ENCODE data around the gene TRPC4AP.
"Not testable (repeated sequence)": the region's sequence is repeated elsewhere in the genome, so short reads cannot be mapped to it uniquely, and the experiment has no call there.

TRPC4AP gene, protein sequence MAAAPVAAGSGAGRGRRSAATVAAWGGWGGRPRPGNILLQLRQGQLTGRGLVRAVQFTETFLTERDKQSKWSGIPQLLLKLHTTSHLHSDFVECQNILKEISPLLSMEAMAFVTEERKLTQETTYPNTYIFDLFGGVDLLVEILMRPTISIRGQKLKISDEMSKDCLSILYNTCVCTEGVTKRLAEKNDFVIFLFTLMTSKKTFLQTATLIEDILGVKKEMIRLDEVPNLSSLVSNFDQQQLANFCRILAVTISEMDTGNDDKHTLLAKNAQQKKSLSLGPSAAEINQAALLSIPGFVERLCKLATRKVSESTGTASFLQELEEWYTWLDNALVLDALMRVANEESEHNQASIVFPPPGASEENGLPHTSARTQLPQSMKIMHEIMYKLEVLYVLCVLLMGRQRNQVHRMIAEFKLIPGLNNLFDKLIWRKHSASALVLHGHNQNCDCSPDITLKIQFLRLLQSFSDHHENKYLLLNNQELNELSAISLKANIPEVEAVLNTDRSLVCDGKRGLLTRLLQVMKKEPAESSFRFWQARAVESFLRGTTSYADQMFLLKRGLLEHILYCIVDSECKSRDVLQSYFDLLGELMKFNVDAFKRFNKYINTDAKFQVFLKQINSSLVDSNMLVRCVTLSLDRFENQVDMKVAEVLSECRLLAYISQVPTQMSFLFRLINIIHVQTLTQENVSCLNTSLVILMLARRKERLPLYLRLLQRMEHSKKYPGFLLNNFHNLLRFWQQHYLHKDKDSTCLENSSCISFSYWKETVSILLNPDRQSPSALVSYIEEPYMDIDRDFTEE

DNA sequence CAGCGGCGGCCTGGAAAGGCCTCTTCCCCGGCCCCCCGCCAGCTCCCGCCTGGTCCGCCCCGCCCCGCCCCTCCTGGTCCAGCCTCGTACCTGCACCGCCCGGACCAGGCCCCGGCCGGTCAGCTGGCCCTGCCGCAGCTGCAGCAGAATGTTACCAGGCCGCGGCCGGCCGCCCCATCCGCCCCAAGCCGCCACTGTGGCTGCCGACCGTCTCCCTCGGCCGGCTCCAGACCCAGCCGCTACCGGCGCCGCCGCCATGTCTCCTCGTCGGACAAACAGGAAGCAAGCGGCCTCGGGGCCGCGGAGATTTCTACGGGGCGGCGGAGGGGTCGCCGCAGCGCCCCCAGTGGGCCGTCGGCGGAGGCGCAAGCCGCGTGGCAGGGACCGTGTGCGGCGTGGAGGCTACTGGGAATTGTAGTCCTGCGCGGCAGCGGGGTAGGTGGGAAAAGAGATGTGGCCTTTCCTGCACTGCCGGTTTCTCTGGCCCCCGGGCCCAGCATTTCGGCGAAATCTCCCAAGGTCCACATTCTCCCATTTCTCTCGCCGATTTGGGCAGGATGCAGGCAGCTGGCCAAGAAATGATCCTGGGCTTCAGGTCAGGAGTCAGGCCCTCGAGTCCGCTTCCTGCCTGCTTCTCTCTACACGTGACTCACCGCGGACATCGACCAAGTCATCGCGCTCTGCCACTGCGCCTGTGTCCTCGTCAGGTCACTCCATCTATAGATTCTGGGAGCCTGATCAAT, at the start of gene TRPC4AP:
TRPC4AP (minus strand) TSS at position 284 of the 743 bp plus-strand sequence; CDS start at position 258, 26 bp downstream.
- peak; percentile 75 for DNase-seq (ENCODE audit: low read depth)

- DNase-seq (ENCODE audit: low read depth): no peak
Measured at GRCh38 chr20:35135867-35136586, 43.4 kb upstream of the TRPC4AP start.

DNA sequence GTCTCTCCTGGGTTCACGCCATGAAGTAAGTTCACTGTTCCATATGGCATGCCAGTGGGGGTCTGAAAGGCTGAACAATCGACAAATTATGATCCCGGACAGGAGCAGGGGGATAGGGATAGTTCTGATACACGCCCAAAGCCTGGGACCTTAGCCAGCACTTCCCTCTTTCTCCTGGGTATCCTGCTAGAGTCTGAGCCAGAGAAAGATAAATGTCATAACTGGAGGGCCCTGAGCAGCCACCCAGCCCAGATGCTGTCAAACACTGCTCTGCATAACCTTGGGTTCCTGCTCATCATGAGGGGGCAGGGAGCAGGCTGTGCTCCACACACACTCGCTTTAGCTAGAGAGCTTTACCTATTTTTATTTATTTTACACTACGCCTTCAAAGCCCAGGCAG, 42.3 kb upstream of the TRPC4AP start:
- no peak for DNase-seq (ENCODE audit: low read depth)

- DNase-seq (ENCODE audit: low read depth): no peak
Measured at GRCh38 chr20:35134472-35134871, 41.9 kb upstream of the TRPC4AP start.

DNA sequence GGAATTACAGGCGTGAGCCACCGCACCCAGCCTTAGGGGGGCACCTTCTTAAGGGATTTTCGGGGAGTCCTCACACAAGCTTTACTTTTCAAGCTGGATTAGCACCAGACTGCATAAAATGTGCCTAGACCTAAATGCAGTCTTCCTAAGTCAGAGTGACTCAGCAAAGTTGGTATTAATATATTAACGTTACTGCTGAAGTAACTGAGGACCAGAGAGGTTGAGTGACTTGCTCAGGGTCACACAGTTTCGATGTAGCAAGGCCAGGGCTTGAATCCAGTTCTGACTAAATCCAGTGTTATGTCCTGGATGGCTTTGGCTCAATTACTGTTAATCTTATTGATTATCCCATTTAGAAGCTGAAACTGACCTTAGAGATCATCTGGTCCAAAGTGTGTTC, 41.1 kb upstream of the TRPC4AP start:
- DNase-seq (ENCODE audit: low read depth): no peak

GRCh38 chr20:35133031-35133430, 40.4 kb upstream of the TRPC4AP start:
- no peak for DNase-seq (ENCODE audit: low read depth)

DNA sequence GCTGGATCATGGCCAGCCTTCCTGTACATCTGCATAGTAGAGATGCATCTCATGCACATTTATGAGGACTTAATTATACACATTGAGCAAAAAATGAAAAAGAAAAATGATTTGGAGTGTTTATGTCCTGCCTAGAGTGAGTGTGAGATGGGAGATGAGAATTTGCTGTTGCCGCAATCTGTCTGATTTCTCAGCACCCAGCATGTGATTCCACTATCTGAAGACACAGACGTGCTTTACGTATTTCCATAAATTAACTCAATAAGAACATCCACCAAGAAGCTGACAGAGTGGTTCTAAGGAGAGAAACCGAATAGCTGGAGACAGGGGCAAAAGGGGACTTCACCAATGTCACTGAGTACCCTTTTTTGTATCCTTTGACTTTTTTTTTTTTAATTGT, 39.3 kb upstream of the TRPC4AP start:
- DNase-seq (ENCODE audit: low read depth): no peak

GRCh38 chr20:35129647-35130069, 37.1 kb upstream of the TRPC4AP start:
- no peak for DNase-seq (ENCODE audit: low read depth)

DNA sequence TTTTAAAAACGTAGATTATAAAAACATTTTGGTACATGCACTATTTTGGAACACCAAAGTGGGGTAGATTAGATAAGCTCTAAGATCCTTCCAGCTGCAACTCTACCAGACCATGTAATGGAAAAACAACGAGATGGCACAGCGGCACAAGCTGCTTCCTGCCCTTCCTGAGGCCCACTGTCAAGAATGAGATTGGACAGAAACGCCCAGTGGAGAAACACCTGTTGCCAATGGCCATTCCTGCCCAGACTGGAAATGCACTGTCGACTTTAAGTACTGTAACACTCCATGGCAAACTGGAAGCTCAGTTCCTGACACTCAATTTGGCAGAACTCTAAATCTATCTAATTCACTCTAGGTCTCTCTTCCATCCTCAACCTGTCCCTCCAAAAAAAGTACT, 33.1 kb upstream of the TRPC4AP start:
- DNase-seq (ENCODE audit: low read depth): no peak

GRCh38 chr20:35122756-35123405, 30.3 kb upstream of the TRPC4AP start:
- DNase-seq (ENCODE audit: low read depth): no peak

DNA sequence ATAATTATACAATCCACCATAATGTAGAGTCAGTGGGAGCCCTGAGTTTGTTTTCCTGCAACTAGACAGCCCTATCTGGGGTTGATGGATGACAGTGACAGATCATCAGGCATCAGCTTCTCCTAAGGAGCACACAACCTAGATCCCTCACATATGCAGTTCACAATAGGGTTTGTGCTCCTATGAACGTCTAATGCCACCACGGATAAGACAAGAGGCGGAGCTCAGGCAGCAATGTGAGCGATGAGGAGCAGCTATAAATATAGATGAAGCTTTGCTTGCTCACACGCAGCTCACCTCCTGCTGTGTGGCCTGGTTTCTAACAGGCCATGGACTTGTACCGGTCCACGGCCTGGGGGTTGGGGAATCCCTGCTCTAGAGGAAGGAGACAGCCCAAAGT, 28.6 kb upstream of the TRPC4AP start:
- DNase-seq (ENCODE audit: low read depth): no peak

DNA sequence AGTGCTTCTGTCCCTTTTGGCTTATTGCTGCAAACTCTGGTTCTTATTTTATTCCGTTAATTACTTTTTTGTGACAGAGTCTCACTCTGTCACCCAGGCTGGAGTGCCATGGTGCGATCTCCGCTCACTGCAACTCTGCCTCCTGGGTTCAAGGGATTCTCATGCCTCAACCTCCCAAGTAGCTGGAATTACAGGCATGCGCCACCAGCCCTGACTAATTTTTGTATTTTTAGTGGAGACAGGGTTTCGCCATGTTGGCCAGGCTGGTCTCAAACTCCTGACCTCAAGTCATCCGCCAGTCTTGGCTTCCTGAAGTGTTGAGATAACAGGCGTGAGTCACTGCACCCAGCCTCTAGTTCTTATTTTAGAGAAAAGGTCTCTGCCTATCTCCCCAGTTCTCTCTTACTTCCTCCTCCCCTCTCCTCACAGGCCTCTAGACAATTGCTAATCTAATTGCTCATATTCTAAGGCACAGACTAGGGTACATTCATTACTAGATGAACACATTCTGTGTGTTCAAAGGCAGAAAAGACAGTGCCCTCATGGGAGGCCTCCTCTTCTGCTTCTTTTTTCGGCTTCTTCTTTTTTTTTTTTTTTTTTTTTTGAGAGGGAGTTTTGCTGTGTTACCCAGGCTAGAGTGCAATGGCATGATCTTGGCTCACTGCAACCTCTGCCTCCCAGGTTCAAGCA, 27.6 kb upstream of the TRPC4AP start:
- no peak for DNase-seq (ENCODE audit: low read depth)

DNA sequence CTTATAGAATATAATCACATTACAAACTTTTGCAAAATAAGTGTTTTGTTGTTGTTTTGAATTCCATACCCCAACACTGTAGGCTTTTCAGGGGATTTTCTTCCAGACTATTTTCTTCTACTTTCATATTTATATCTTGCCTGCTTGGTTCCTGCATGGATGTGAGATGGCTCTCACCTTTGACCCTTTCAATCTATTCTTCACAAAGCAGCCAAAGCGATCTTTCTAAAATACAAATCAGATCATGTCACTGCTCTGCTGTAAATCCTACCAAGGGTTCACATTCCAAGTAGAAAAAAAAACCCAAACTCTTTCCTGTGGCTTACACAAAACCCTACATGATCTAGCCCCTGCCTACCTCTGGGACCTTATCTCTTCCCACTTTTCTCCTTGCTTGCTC, 25.0 kb upstream of the TRPC4AP start:
- DNase-seq (ENCODE audit: low read depth): no peak

DNA sequence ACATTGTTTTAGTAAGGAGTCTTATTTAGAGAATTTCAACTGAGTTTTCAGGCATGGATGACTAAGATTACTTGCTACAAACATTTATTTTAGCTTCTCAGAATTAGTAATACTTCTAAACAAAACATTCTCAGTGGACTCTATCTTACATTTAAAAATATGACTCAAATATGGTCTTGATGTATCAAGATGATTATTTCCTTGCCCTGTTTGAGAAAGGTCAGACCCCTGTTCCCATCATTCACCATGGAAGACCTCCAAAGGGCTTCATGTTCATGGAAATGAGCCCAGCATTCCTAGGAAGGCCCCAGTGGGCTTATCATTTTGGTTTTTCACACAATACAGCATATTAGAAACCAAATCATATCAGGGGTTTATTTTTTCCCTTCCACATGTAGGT, 24.6 kb upstream of the TRPC4AP start:
- DNase-seq (ENCODE audit: low read depth): no peak

- DNase-seq (ENCODE audit: low read depth): no peak
Measured at GRCh38 chr20:35116258-35116657, 23.7 kb upstream of the TRPC4AP start.

DNA sequence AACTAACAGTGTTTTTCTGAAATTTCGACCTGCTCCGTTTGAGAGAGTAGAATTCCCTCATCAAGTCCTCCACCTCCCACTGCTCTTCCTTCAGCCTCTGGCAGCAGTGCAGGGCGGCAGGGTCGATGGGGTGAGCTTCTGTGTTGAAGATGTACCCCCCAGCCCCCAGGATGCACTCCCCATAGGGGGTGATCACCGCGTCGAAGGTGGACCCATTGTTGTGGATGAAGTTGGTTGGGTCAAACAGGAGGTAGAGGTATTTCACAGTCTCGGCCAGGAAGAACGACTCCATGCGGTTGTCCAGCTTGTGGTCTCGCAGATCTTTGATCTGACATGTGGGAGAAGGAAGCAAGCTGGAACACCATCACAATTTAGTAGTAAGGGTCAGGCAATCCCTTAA, 23.0 kb upstream of the TRPC4AP start:
- DNase-seq (ENCODE audit: low read depth): no peak

DNA sequence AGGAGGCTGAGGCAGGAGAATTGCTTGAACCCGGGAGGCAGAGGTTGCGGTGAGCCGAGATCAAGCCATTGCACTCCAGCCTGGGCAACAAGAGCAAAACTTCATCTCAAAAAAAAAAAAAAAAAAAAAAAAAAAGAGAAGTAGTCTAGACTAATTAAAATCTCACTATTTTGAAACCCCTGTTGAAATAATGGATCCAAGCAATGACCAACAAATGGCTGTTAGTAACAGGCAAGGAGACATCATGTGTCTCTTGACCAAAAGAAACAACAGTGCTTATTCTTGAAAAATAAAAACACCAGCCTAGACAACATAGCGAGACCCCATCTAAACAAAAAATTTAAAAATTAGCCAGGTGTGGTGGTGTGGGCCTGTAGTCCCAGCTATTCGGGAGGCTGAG, 19.7 kb upstream of the TRPC4AP start:
- not testable (repeated sequence) for DNase-seq (ENCODE audit: low read depth)

- no peak for DNase-seq (ENCODE audit: low read depth)
Measured at GRCh38 chr20:35111141-35111888, 18.7 kb upstream of the TRPC4AP start.

DNA sequence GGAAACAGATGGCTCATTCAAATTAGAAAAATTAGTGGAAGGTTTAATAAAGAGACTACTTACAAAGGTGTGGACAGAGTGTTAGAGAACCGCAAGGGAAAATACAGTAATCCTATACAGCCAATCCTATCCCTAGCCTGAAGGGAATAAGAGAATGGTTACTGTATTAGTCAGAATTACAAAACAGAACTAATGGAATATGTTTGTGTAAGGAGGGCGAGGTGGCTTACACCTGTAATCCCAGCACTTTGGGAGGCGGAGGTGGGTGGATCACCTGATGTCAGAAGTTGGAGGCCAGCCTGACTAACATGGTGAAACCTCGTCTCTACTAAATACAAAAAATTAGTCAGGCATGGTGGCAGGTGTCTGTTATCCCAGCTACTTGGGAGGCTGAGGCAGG, 16.3 kb upstream of the TRPC4AP start:
- no peak for DNase-seq (ENCODE audit: low read depth)

GRCh38 chr20:35106827-35107380, 14.3 kb upstream of the TRPC4AP start:
- no peak for DNase-seq (ENCODE audit: low read depth)

All from T-helper 22 cell (primary cell).